K562 (cell line): Measurements from ENCODE around the gene DYRK1A. TPM values are rescaled to one million over a fixed set of nuclear protein-coding genes. Genes with fewer than 3 reads are reported as not detected.

Source experiments
- CREB1 ChIP-seq, 2 experiments: sonication (generic) in 1 of 2; formaldehyde crosslinking in 1 of 2; IDR thresholded peaks; 2 replicates each; pipeline versions ENCODE4 v1.6.1 to v1.8.0; 2012 to 2022; ENCODE audit warnings: inconsistent platforms in 1 of 2, mild to moderate bottlenecking in 1 of 2, missing genetic modification reagents in 1 of 2, moderate library complexity in 1 of 2
- ESRRB ChIP-seq: fragments of 250-450 bp; sonication (Bioruptor Pico); IDR thresholded peaks from 2 replicates; pipeline ENCODE4 v1.5.0; 2020; ENCODE audit warnings: mild to moderate bottlenecking, moderate library complexity, borderline replicate concordance
- ETV6 ChIP-seq, 3 experiments: fragments of 150-350 bp in 1 of 3; sonication (generic) in 1 of 3; formaldehyde crosslinking in 1 of 3; IDR thresholded peaks; 2 replicates each; pipeline versions ENCODE4 v1.6.1 to v1.8.0; 2014 to 2022; ENCODE audit warnings: borderline replicate concordance in 2 of 3, low read depth in 2 of 3, antibody characterized with exemption in 1 of 3, low read length in 1 of 3, mild to moderate bottlenecking in 1 of 3, missing genetic modification reagents in 1 of 3
- GTF2B ChIP-seq: IDR thresholded peaks from 2 replicates; pipeline ENCODE4 v1.6.1; 2011; ENCODE audit not compliant: insufficient read length; ENCODE audit errors: extremely low read depth
- HMG20B ChIP-seq: fragments of 250-450 bp; sonication (Bioruptor Pico); IDR thresholded peaks from 2 replicates; pipeline ENCODE4 v1.5.0; 2021; ENCODE audit warnings: mild to moderate bottlenecking
- HSF4 ChIP-seq: fragments of 250-450 bp; sonication (Bioruptor Pico); IDR thresholded peaks from 2 replicates; pipeline ENCODE4 v2.1.2; 2022; ENCODE audit warnings: mild to moderate bottlenecking, moderate library complexity, borderline replicate concordance
- KDM4B ChIP-seq, 2 experiments: fragments of 450-650 bp in 1 of 2; sonication (generic) in 1 of 2; IDR thresholded peaks; 2 replicates each; pipeline ENCODE4 v1.6.1; 2016 to 2017; ENCODE audit warnings: borderline replicate concordance in 2 of 2, antibody characterized with exemption in 1 of 2, low read depth in 1 of 2, mild to moderate bottlenecking in 1 of 2
- MIER1 ChIP-seq: fragments of 450-650 bp; IDR thresholded peaks from 2 replicates; pipeline ENCODE4 v1.6.1; 2016; ENCODE audit warnings: antibody characterized with exemption, mild to moderate bottlenecking, low read depth
- NEUROD1 ChIP-seq: fragments of 150-350 bp; IDR thresholded peaks from 2 replicates; pipeline ENCODE4 v1.6.1; 2014; ENCODE audit warnings: borderline replicate concordance, low read length, low read depth; ENCODE audit not compliant: partially characterized antibody
- RNF2 ChIP-seq: sonication (generic); IDR thresholded peaks from 2 replicates; pipeline ENCODE4 v1.6.1; 2016
- ZMIZ1 ChIP-seq, 2 experiments: fragments of 150-350 bp in 1 of 2; IDR thresholded peaks; 2 replicates each; pipeline ENCODE4 v1.6.1; 2012 to 2016; ENCODE audit warnings: low read depth in 2 of 2, low read length in 2 of 2, mild to moderate bottlenecking in 1 of 2, moderate library complexity in 1 of 2
- ZNF436 ChIP-seq: fragments of 250-450, 450-650 bp; sonication (Bioruptor Pico); formaldehyde crosslinking; IDR thresholded peaks from 2 replicates; pipeline ENCODE4 v1.7.0; 2020; ENCODE audit warnings: mild to moderate bottlenecking
- ZNF766 ChIP-seq: fragments of 200-800 bp; sonication (Bioruptor generic); conservative IDR thresholded peaks from 2 replicates; pipeline ENCODE4 v1.6.1; 2016; ENCODE audit warnings: missing genetic modification characterization, missing compliant biosample characterization
- polyA plus RNA-seq, 8 experiments: library from polyadenylated mRNA; depleted of rRNA in 4 of 8; stranded (reverse) in 5 of 8; unstranded in 3 of 8; fragments of >200 nt; fragmentation: Nextera tagmentation in 2 of 8; fragmentation: Illumina TruSeq in 1 of 8; extraction: Ambion mirVana in 2 of 8; extraction: Trizol in 1 of 8; gene quantifications; 2 replicates each; pipeline versions ENCODE4 v1.2.1 to v1.2.3, GENCODE V29; 2011 to 2014; ENCODE audit warnings: inconsistent platforms in 1 of 8, missing spikeins in 1 of 8
- total RNA-seq, 7 experiments: library from RNA; depleted of rRNA in 6 of 7; stranded (reverse); fragments of >200 nt in 6 of 7; fragmentation: Illumina TruSeq in 2 of 7; extraction: Trizol in 2 of 7; gene quantifications; 2 replicates each; pipeline versions ENCODE4 v1.2.1 to v1.2.3, GENCODE V29; 2011 to 2021; ENCODE audit warnings: low replicate concordance in 1 of 7
- TF ChIP-seq, protein P1 (sequence below): sonication (generic); formaldehyde crosslinking; IDR thresholded peaks from 2 replicates; pipeline ENCODE4 v1.8.1; 2023; ENCODE audit warnings: missing genetic modification reagents, mild to moderate bottlenecking, borderline replicate concordance

Gene DYRK1A
- total and polyA plus RNA-seq, 9 of the 15 experiments (the other 6 are each of a cell fraction or from before 2014, with no cell fraction given) = 3.7 to 64.8 (median 42.3) TPM

DNA sequence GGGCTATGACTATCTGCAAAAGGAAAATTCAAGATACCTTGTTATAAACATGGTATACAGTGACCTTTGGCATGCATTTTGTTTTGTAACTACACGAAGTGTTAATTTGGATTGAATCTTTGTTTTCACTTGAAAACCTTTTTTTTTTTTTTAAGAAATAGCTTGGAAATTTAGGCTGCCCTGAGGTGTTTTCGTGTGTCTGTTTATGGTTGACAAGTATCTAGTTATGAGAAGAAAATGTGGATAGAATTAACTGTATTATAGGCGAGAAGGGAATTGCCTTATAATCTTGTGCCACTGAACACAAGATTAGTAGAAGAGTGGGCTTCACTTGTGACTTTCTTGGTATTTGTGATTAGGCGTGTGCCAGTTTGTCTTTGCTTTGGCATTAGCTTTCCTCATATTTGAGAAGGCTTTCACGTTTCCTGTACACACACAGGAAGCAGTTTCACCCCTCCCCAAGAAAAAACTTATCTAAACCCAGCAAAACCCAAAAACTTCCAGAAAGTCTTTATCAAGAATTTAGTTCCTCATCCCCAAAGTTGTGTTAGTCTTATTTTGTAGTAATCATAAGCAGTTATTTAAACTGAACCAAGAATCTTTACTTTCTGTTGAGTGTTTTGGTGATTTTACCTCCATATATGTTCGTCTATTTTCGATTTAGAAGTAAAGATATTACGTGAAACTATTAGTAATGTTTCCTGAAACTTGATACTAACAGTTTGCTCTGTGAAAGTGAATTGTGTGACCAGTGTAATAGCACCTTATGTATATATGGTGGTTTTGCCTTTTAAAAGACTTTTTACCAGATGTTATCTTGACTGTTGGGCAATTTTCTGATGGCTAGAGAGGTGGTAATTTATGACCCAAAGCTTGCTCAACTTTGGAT, 3.8 kb downstream of the DYRK1A start (continued):
- TF ChIP-seq MIER1 (no peak), KDM4B (IDR thresholded peaks at IDR 0.05; ENCODE audit: borderline replicate concordance in 2 of 2, low read depth in 1 of 2) (no peak), GTF2B (peak; percentile 34), ETV6 (IDR thresholded peaks at IDR 0.05; ENCODE audit: borderline replicate concordance in 1 of 2, low read depth in 2 of 2, low read length in 1 of 2) (no peak), ETV6 (CRISPR knock-in tag; IDR thresholded peaks at IDR 0.05; ENCODE audit: borderline replicate concordance) (no peak), NEUROD1 (no peak), ZNF766 (CRISPR knock-in tag) (peak; percentile 49; the same call in 1 of the 2 replicates), CREB1 (IDR thresholded peaks at IDR 0.05) (no peak), CREB1 (CRISPR knock-in tag; IDR thresholded peaks at IDR 0.05) (no peak), HMG20B (CRISPR knock-in tag) (no peak), ESRRB (no peak), ZNF436 (CRISPR knock-in tag) (no peak), ZMIZ1 (IDR thresholded peaks at IDR 0.05; ENCODE audit: low read depth in 2 of 2, low read length in 2 of 2) (no peak), HSF4 (CRISPR knock-in tag) (0 out of 2 replicates have a peak, but pooled peaks have one; percentile 7), RNF2 (peak; percentile 60; the same call in 1 of the 2 replicates)
- TF ChIP-seq, protein P1, sequence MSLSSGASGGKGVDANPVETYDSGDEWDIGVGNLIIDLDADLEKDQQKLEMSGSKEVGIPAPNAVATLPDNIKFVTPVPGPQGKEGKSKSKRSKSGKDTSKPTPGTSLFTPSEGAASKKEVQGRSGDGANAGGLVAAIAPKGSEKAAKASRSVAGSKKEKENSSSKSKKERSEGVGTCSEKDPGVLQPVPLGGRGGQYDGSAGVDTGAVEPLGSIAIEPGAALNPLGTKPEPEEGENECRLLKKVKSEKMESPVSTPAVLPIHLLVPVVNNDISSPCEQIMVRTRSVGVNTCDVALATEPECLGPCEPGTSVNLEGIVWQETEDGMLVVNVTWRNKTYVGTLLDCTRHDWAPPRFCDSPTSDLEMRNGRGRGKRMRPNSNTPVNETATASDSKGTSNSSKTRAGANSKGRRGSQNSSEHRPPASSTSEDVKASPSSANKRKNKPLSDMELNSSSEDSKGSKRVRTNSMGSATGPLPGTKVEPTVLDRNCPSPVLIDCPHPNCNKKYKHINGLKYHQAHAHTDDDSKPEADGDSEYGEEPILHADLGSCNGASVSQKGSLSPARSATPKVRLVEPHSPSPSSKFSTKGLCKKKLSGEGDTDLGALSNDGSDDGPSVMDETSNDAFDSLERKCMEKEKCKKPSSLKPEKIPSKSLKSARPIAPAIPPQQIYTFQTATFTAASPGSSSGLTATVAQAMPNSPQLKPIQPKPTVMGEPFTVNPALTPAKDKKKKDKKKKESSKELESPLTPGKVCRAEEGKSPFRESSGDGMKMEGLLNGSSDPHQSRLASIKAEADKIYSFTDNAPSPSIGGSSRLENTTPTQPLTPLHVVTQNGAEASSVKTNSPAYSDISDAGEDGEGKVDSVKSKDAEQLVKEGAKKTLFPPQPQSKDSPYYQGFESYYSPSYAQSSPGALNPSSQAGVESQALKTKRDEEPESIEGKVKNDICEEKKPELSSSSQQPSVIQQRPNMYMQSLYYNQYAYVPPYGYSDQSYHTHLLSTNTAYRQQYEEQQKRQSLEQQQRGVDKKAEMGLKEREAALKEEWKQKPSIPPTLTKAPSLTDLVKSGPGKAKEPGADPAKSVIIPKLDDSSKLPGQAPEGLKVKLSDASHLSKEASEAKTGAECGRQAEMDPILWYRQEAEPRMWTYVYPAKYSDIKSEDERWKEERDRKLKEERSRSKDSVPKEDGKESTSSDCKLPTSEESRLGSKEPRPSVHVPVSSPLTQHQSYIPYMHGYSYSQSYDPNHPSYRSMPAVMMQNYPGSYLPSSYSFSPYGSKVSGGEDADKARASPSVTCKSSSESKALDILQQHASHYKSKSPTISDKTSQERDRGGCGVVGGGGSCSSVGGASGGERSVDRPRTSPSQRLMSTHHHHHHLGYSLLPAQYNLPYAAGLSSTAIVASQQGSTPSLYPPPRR = no peak
